Astrocyte of the spinal cord (primary cell): ENCODE results near the gene LAMB4.

ENCODE experiments used
- DNase-seq: peaks from one replicate; pipeline ENCODE4 v3.0.0; 2011; ENCODE audit warnings: low read depth, low spot score
- H3K4me3 ChIP-seq: 2 replicates; pipeline ENCODE4 v1.5.1; 2011; ENCODE audit warnings: low read depth, mild to moderate bottlenecking, low read length, moderate library complexity
- in situ Hi-C: cut with HindIII; loops from 2 replicates; pipeline ENCODE4 v1.10.0; 2017; ENCODE audit warnings: low sequenced_read_pairs
- TF ChIP-seq, protein P1 (sequence below): IDR thresholded peaks from 2 replicates; pipeline ENCODE4 v1.5.1; 2012; ENCODE audit warnings: low read depth, mild to moderate bottlenecking, low read length, inconsistent platforms

The LAMB4 gene

DNA sequence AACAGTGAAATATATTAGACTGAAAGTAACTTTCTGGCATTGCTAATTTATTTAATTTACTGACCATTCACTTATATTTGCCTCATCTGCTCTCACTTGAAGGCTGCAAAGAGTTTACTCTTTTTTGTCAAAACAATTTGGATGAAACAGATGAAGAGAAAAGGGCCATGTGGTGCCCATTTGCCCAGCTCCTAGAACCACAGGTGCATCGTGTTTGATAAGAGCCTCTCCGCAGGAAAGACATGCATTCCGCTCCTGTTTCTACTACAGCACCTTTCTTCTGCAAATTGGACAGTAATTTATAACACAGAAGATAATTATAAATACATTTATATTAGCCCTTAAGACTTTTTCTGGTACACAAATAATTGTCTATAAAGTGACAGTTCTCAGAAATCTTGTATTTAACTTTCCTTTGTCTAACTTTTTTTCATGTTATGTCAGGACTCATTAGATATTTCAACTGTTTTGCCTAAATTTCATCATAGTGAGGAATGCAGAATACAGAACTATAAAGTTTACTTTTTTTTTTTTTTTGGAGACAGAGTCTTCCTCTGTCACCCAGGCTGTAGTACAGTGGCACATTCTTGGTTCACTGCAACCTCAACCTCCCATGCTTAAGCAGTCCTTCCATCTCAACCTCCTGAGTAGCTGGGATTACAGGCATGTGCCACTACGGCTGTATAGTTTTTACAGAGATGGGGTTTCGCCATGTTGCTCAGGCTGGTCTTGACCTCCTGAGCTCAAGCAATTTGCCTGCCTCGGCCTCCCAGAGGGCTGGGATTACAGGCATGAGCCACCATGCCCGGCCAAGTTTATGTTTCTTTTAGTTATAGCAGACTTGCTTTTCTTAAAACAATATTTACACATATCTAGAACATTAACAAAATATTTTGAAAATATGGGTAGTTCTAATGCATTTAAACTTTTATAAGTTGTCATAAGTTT, 869 bp downstream of the LAMB4 start:
- H3K4me3 ChIP-seq = no peak overlapping the region
- in situ Hi-C loops = no loop called here
- no peak for DNase-seq
- TF ChIP-seq, protein P1, sequence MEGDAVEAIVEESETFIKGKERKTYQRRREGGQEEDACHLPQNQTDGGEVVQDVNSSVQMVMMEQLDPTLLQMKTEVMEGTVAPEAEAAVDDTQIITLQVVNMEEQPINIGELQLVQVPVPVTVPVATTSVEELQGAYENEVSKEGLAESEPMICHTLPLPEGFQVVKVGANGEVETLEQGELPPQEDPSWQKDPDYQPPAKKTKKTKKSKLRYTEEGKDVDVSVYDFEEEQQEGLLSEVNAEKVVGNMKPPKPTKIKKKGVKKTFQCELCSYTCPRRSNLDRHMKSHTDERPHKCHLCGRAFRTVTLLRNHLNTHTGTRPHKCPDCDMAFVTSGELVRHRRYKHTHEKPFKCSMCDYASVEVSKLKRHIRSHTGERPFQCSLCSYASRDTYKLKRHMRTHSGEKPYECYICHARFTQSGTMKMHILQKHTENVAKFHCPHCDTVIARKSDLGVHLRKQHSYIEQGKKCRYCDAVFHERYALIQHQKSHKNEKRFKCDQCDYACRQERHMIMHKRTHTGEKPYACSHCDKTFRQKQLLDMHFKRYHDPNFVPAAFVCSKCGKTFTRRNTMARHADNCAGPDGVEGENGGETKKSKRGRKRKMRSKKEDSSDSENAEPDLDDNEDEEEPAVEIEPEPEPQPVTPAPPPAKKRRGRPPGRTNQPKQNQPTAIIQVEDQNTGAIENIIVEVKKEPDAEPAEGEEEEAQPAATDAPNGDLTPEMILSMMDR = no peak

DNA sequence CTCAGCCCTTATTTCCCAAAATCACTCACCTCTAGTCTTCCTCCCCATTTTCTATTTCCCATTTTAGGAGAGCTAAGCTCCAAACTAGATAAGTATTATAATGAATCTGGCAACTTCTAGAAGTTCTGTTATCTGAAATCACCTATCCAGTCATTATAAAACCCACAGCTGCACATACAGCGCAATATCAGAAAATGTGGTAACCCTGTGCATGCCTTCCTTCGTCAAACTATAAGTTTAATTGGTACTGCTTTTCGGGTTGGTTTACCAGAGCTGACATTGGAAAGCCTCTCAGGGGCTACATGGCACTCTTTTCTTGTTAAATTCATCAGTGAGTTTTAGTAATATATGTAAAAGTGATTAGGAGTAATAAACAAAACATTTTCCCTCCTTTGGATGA, 1.6 kb downstream of the LAMB4 start:
- in situ Hi-C loops = no loop called here
- no peak overlapping the region for H3K4me3 ChIP-seq
- DNase-seq = no peak
- TF ChIP-seq, protein P1 = no peak

DNA sequence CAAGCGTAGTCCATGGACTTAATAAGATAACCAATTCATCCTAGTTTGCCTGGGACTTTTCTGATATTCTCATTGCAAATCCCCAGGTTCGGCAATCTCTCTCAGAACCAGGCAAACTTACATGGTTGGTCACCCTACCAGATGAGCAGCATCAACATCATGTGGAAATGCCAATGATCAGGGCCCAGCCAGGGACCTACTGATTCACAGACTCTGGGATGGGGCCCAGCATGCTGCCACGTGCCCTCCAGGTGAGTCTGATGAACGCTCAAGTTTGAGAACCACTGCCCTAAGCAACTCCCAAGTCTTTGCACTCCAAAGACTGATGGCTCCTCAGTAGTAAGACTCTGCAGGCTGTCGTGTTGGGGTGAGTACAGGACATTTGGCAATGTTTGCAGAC, 2.7 kb downstream of the LAMB4 start:
- H3K4me3 ChIP-seq = no peak overlapping the region
- DNase-seq = no peak
- TF ChIP-seq, protein P1 = no peak
- in situ Hi-C loops = no loop called here

DNA sequence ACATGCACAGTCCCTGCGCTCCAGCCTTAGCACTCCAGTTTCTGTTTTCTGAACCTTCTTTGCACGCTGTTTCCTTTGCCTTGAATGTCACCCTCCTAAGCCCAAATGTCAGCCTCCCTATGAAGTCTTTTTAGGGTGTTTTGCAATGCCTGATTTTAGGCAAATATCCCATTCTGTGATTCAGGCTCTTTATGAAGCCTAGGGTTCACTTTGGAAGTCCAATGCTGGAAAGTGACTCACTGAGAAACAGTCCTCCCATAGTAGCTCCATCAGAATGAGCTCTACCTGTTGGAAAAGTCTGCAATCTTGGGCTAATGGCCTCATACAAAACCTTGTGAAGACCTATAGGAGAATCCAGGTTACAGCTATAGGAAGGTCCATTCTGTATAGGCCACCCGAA, 5.3 kb downstream of the LAMB4 start:
- in situ Hi-C loops = no loop called here
- H3K4me3 ChIP-seq = no peak overlapping the region
- no peak for DNase-seq
- TF ChIP-seq, protein P1 = no peak

DNA sequence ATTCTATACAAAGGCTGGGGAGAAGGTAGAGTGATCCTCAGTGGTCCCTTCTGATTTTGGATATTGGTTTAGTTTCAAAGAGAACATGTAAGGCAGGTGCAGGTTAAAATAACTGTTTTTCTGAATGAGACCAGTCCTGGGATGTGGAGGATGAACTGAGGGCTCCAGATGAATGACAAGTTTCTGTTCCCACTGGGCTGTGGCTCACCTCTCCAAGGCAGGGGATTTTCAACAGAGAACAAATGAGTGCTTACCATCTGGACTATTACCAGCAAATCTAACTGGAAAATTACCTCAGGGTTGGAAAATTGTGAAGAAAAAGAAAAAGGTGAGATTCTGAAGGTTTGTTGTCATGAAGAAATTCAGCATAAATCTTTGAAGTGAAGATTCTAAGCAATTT, 8.0 kb downstream of the LAMB4 start:
- in situ Hi-C loops = no loop called here
- H3K4me3 ChIP-seq = no peak overlapping the region
- TF ChIP-seq, protein P1 = no peak
- no peak for DNase-seq

DNA sequence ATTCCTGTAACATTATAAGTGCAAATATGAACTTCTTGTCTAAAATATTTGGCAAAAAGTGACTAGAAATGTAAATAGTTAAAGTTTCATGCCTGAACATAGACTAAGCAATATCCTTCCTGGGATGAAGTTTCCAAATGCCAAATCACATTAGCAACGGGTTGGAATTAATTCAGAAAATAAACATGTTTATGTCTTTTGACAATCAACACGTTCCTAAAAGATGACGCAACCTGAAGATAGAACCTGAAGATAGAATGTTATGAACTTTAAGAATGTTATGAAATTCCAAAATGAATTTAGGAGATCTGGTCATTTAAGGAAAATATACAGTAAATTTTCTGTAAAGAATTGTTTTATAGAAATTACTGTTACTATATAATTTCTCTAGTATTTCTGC, 9.2 kb downstream of the LAMB4 start:
- TF ChIP-seq, protein P1 = no peak
- DNase-seq = no peak
- no peak overlapping the region for H3K4me3 ChIP-seq
- in situ Hi-C loops = no loop called here
